HT-29 (cell line): ENCODE measurements around the gene SEC24B. TPM values are rescaled to one million over a fixed set of nuclear protein-coding genes. Genes with fewer than 3 reads are reported as not detected.
"Not testable (repeated sequence)": the region's sequence is repeated elsewhere in the genome, so short reads cannot be mapped to it uniquely, and the experiment has no call there.

Experiments
- DNase-seq: peaks from one replicate; pipeline ENCODE4 v3.0.0-alpha.2; 2015; ENCODE audit warnings: low spot score
- total RNA-seq: library from RNA; depleted of rRNA; stranded (reverse); fragments of >200 nt; shearing (Covaris generic); gene quantifications from 2 replicates; pipeline ENCODE4 v1.2.3, GENCODE V29; 2014

The SEC24B gene
- total RNA-seq, 1 experiment from 2014 or later: 10.1 TPM

DNA sequence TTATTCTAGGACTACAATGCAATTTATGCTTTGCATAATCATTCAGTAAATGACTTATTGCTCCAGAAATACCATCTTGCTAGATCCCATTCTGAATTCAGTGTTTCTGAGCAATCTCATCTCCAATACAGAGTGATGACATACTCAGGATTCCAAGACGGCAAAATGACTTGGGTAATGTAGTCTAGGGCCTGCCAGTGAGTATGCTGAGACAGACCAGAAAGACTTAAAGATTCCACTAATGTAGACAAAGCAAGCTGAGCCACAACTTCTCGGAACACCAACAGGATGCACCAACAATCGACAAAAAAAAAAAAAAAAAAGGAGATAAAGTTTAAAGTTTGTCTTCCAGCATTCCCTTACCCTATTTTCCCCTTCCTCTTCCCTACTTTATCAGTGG is 919 bp upstream of the SEC24B start:
- DNase-seq: no peak

DNA sequence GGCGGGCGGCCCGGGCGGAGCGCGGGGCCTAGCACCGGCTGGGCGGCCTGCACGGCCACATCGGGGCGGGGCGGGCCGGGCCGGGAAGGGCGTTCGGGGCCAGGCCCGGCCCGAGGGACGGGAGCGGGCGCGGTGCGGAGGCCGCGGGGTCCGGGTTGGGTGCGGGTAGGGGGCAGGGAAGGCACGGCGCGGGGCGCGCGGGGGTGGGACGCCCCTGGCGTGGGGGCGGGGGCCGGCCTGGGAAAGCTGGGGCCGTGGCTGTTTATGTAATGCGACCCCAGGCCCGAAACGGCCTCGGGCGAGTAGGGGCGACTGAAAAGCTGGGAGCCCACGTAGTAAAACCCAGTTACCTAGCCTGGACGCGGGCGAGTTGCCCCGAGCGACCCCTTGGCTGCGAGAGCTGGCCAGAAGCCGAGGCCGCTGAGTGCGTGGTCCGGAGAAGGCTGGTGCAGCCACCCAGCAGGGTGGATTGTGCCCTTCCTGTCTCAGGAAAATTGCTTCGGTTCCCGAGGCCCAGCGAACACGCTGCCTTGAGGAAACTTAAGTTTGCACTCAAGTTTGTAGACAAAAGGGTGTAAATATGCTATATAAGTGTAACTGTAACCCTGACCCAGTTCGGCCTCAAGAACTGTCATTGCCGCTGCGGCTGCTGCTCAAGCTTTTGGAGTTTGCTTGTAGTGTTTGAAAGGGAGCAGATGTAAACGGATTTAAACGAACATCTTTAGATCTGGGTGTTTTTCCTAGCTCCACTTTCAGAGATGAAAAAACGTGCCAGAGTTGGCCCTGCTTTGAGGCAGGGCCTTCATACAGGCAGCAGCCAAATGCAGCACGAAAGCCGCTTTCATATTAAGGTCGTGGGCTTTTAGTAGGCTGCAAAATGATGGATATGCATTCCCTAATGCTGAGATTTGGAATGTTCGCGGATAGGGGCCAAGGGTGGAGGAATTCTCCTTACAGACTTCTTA is 674 bp downstream of the SEC24B start:
- peak; percentile 39 for DNase-seq

DNA sequence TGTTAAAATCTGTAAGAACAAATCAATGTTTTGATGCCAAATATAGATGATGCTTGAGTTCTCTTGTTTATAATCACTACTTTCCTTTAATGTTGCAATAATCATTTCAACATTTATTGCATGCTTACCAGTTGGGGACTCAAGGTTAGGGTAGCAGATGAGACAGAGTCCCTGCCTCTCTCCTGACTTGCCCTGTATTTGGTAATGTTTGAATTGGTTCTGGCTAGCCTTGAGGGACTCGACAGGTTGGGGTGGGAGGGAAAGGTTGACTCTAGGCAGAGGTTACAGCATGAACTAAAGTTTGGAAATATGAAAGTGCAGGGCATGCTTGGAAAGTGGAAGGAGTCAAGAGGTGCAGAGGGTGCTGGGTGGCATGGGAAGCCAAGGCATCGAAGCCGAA is 2.0 kb downstream of the SEC24B start:
- no peak for DNase-seq

DNA sequence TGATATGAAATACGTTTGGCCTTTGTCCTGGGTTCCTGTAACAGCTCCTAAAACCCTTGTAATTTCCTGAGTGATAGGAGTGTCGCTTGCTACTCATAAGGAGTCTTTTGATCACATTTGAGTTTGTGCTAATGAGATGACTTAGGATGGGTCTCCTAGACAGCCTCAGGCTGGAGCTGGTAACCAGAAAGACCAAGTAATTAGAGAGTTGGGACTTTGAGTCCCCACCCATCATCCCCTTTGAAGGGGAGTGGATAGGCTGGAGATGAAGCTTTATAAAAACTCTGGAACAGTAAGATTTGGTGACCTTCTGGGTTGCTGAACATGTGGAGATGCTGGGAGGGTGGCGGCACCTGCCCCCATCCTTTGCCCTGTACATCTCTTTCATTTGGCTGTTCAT is 2.9 kb downstream of the SEC24B start:
- DNase-seq: no peak

DNA sequence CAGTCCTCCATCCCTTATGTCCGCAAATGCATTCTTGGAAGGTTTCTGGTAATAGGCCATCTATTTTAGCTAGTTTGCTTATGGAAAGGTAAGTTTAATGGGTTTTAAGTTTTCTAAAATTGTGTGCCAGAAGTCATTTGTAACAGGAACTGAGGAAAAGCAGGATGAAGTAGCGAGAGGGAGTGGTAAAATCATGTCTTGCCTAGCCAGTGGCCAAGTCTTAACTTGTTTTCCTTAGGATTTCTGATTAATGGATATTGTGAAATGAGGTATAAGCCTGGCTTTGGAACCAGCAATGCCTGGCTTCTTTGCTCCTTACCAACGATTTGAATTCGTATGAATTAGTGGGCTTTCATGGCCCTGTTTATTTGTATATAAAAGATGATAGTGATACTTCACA is 7.3 kb downstream of the SEC24B start:
- no peak for DNase-seq

DNA sequence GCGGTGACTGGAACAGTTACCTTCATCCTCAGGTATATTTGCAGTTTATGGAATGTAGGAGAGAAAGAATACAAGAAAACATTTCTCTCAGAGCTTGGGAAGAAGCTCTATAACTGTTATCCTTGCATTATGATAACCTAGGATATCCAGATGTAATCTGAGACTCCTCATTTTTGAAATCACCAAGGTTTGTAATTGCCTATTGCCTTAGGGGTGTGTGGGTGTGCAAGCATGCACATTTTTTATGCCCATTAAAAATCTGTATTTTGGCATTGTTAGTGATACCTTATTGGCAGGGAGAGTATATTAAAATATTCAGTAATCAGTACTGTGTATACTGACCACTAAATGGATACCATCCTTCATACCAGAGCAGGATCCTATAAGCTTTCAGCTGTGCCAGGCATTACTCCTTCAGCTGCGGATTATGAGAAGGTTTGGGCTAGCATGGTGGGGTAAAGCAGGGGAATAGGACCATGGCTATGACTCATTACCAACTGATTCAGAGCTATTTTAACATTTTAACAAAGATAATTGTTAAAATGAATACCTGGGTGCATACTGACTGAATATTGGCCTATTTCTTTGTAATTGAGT is 8.3 kb downstream of the SEC24B start:
- DNase-seq: no peak

DNA sequence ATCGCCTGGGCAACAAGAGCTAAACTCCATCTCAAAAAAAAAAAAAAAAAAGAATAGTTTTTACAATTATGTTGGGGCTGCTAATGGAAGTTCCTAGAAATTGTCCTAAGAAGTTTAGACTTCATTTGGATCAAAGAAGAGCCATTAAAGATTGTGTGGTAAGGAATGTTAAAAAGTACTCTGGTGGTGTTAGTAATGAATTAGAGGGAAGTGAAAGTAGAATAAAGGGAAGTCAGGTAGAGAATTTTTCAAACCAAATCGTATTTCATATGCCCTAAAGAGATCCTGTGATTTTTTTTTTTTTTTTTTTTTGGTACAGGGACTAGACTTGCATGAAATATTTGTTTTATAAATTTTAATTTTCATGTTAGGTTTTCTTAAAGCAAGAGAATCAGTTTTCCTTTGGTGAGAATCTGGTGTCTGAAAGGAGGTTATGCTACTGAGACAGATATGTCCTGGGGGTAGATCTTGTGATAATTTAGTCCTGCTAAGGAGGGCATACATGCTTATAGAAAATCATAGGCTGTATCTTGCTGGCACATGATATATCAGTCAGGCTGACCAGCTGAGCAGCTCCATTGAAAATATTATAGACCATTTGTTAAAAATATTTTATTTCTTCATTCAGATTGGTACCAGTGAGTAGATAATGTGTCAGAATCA is 10.7 kb downstream of the SEC24B start:
- no peak for DNase-seq

DNA sequence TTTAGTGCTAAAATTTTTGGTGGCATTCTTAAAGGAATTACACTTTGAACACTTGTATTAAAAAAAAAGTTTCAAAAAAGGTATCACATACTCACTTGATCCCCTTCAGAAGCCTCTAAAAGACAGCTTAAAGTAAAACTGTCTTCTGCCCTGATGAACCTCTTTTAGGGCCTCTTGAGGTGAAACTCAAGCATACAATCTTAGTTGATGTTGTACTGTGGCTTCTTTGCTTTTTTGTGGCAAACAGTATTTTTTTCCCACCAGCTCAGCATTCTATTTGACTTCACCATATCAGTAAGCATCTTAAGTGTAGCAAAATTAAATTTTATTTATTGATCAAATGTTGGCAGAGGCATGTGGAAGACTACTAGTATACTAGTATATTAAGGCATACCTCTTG is 13.7 kb downstream of the SEC24B start:
- no peak for DNase-seq

DNA sequence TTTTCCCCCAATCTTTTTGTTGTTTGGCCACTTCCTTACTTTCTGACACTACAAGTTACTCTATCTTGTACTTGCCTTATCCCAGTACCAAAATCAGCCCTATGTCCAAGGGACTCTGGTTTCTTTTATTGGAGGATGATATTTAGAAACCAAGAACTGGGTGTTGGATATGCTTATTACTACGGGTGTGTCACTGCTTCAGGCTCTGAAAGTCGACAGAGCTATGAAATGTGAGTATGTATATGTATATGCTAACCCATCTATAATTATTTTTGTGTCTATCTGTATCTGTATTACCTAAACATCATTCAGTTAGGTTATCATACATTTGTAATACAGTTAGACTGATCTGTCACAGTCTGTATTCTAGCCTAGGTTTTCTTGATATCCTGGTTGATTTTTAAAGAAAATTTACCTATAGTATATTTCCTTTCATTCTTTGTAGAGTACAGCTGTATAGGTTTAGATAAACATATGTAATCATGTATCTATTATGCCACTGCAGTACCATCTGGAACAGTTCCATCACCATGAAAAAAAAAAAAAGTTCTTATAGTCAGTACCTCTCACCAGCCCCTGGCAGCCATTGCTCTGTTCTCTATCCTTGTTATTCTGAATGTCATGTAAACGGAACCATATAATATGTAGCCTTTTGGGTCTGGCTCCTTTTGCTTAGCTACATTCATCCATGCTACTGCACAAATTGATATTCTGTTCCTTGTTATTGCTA is 18.1 kb downstream of the SEC24B start:
- no peak for DNase-seq

DNA sequence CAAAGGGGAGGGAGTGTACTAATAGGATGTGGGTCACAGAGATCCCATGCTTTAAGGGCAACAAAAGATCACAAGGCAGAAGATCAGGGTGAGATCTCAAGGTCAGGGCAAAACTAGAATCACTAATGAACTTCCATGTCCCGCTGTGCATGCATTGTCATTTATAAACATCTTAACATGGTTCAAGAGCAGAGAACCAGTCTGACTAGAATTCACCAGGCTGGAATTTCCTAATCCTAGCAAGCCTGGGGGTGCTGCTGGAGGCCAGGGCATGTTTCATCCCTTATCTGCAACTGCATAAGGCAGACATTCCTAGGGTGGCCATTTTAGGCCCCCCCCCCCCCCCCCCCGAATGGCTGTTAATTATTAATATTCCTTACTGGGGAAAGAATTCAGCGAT is 19.5 kb downstream of the SEC24B start:
- not testable (repeated sequence) for DNase-seq

DNA sequence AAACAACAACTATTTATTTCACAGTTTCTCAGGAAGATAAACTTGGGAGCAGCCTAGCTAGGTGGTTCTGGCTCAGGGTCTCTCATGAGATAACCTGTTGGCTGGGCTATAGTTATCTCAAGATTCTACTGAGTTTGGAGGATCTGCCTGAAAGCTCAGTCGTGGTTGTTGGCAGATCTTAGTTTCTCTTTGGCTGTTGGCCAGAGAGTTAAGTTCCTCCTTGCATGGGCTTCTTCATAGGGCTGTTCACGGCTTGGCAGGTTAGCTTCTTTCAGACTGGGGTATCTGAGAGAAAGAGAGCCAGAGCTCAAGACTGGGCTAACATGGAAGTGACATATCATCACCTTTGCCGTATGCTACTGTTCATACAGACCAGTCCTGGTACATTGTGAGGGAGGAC is 28.7 kb downstream of the SEC24B start:
- no peak for DNase-seq

DNA sequence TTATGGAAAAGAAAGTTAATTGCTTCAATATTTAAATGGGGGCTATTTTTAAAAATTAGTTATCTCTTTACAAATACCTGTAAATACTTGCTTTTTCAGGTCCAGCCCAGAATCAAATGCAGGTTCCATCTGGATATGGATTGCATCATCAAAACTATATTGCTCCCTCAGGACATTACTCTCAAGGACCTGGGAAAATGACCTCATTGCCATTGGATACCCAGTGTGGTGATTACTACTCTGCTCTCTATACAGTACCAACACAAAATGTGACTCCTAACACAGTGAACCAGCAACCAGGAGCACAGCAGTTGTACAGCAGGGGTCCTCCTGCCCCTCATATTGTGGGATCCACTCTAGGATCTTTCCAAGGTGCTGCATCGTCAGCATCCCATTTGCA is 29.2 kb downstream of the SEC24B start:
- DNase-seq: no peak

DNA sequence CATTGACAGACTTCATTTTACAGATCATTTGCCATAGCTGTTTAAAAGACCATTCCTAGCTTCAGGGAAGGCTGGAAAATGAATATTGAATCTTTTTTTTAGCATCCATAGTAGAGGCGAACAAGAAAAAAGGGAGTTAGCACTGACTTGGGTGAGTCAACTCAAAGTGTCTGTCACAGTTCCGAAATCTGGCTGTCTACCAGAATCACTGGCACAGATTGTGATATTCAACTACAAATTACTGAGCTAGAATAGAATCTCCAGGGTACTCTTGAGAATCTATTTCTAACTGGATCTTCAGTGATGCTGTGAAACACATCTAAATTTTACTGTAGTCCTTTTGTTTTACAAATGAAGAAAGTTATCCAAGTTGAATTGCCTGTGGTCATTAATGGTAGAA is 31.5 kb downstream of the SEC24B start:
- DNase-seq: no peak

DNA sequence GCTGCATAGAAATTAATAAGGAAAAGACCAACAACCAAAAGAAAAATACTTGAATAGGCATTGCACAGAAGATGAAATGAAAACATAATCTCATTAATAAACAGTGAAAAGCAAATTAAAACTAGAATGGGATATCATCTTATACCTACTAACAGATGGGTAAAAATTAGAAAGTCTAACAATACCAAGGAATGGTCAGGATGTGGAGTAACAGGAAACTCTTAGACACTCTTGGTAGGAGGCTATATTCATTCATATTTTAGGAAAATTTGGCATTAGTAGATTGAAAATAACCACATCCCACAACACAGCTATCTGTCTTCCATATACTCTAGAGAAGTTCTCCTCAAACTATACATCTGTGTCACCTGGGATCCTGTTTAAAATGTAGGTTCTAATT is 36.3 kb downstream of the SEC24B start:
- no peak for DNase-seq

DNA sequence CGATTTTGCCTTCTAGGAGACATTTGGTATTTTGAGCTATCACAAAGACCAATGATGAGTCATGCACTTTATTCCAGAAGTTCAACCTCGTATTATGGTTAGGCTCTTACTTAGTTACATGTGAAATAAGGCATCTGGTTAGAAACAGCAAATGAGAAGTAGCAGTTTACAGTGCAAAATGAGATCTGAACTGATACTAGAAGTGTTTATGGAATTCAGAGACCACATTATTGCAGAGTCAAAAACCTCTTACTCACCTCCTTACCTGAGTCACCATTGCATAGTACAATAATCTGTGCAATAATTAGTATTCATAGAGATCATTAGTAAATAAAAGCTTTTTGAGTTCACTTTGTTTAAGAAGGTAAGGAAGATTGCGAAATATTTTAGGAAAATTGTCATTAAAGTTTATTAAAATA is 38.7 kb downstream of the SEC24B start:
- peak; percentile 30 for DNase-seq

DNA sequence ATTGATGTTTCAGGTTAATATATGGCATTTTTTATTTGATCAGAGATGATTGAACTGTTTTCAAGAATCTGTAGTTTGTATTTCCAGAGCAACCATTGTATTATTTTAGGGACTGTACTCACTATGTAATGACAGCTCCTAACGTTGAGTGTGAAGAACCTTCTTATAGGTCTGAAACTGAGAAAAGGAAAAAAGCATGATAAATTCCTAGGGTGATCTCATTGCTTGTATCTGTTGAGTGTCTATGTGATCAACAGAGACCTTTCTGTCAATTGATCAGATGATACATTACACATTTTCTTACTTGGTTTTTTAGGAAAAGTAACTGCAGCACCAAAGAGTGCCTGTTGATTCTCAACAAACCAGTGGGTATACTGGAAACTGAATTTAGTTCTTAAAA is 40.2 kb downstream of the SEC24B start:
- DNase-seq: no peak

DNA sequence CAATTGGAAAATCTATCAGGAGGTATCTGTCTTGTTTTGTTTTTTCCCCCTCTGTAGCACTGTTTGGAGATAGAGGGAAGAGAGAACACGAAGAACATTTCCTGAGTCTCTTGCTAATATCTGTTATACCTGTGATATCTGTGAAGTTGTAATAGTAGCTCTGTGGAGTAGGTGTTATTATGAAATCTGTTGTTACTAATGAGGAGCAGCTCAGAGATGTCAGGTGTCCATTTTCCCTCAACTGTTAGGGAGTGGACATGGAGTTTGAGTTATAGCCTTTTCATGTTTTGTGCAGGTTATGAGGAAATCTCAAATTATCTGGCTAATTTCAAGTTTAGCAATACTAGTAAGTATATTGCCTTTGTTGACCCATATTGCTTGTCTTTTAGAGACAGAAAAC is 52.4 kb downstream of the SEC24B start:
- DNase-seq: no peak

DNA sequence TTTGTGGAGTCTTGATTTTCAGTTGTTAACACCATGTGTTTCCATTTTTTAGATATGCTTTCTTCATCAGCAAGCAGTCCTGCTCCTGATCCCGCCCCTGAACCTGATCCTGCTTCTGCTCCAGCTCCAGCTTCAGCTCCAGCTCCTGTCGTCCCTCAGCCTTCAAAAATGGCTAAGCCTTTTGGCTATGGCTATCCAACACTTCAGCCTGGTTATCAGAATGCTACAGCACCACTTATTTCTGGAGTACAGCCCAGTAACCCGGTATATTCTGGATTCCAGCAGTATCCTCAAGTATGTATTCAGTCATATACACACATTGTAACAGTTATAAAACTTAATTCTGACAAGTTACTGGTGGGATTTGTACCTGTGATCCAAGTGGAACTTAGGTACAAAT is 60.9 kb downstream of the SEC24B start:
- DNase-seq: no peak

DNA sequence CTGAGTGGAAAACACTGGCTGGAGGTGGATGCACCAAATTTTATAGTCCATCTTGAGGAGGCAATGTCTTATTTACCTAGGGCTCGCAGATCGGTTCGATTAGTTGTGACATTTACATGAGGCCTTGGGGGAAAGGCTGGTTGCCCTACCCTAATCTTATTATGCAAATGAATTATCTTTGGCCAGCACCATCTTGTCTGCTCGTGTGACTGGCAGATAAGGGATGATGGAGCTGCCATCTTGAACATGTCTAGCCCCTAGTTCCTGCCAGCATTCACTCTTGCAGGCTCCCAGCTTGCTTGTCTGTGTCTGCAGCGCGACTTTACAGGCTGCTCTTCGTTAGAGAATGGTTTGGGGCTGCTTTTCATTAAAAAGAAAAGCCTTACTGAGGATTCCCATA is 61.9 kb downstream of the SEC24B start:
- DNase-seq: no peak

DNA sequence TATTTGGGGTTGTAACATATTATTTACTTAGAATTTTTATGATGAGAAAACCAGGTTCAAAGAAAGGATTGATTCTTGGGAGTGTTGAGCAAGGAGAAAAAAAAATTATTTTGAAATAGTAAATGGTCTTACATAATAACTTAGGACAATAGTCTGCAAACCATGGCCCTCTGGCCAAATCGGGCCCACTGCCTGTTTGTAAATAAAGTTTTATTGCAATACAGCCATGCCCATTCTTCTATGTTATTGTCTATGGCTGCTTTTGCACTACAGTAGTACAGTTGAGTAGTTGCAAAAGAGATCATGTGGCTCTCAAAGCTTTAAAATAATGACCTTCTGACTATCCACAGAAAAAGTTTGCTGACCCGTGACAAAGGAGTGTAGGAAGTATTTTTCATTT is 63.3 kb downstream of the SEC24B start:
- DNase-seq: no peak

DNA sequence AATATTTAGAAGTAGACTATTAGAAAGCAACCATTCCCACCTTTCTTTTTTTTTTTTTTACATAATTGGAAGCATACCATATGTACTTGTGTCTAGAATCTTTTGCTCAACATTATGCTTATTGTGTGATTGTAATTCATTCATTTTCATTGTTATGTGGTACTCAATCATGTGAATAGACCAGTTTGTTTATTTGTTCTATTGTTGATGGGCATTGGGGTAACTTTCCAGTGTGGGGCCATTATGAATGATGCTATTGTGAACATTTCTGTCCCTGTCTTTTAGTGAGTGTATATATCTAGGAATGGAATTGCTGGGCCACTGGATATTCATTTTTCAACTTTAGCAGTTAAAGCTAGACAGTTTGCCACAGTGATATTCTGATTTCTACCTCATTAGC is 63.9 kb downstream of the SEC24B start:
- no peak for DNase-seq

DNA sequence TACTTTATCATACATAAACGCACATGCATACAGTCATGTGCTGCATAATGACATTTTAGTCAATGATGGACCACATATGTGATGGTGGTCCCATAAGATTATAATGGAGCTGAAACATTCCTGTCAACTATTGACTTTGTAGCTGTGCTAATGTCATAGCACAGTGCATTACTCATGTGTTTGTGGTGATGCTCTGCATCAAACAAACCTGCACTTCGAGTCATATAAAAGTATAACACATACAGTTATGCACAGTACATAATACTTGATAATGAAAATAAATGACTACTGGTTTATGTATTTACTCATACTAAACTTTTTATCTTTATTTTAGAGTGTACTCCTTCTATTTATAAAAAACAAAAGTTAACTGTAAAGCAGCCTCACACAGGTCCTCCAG is 65.9 kb downstream of the SEC24B start:
- DNase-seq: no peak
